ENCODE data around the gene SHE.

Gene SHE

GRCh38 chr1:154446292-154446691 is 55.9 kb downstream of the SHE start:
- no peak for DNase-seq (ENCODE audit: low read depth in 2 of 2)

GRCh38 chr1:154445040-154445472 is 57.2 kb downstream of the SHE start:
- DNase-seq (ENCODE audit: low read depth in 2 of 2), result no peak

- no peak for DNase-seq (ENCODE audit: low read depth in 2 of 2)
Observed at GRCh38 chr1:154443274-154444013, 58.8 kb downstream of the SHE start.

- no peak for DNase-seq (ENCODE audit: low read depth in 2 of 2)
Observed at GRCh38 chr1:154442006-154442740, 60.0 kb downstream of the SHE start.

- DNase-seq (ENCODE audit: low read depth in 2 of 2), result no peak
Observed at GRCh38 chr1:154441241-154441888, 60.8 kb downstream of the SHE start.

GRCh38 chr1:154440036-154440804 is 62.0 kb downstream of the SHE start:
- no peak for DNase-seq (ENCODE audit: low read depth in 2 of 2)

- no peak for DNase-seq (ENCODE audit: low read depth in 2 of 2)
Observed at GRCh38 chr1:154436433-154436832, 65.8 kb downstream of the SHE start.

GRCh38 chr1:154435599-154436200 is 66.5 kb downstream of the SHE start:
- no peak for DNase-seq (ENCODE audit: low read depth in 2 of 2)

GRCh38 chr1:154434346-154435085 is 67.7 kb downstream of the SHE start:
- no peak for DNase-seq (ENCODE audit: low read depth in 2 of 2)

- no peak for DNase-seq (ENCODE audit: low read depth in 2 of 2)
Observed at GRCh38 chr1:154433161-154433764, 68.9 kb downstream of the SHE start.

GRCh38 chr1:154431586-154432373 is 70.4 kb downstream of the SHE start:
- DNase-seq (ENCODE audit: low read depth in 2 of 2), result no peak

- DNase-seq (ENCODE audit: low read depth in 2 of 2), result no peak
Observed at GRCh38 chr1:154430903-154431302, 71.3 kb downstream of the SHE start.

GRCh38 chr1:154429841-154430611 is 72.2 kb downstream of the SHE start:
- no peak for DNase-seq (ENCODE audit: low read depth in 2 of 2)

All from stimulated activated CD8-positive, alpha-beta memory T cell treated with anti-CD3 and anti-CD28 coated beads, Interleukin-2, amount 100 ng/mL, for 1 hour (primary cell).